GM12864 (cell line): ENCODE data around the gene SLC17A3.

Experiments
- DNase-seq: peaks from one replicate; pipeline ENCODE4 v3.0.0-alpha.2; 2011; ENCODE audit warnings: low read depth
- H3K4me3 ChIP-seq: 2 replicates; pipeline ENCODE4 v1.5.1; 2011; ENCODE audit warnings: mild to moderate bottlenecking, low read depth, low read length, control low read depth
- TF ChIP-seq, protein P1 (sequence below): IDR thresholded peaks from 2 replicates; pipeline ENCODE4 v1.5.1; 2011; ENCODE audit warnings: low read depth, mild to moderate bottlenecking, moderate library complexity, low read length, control low read depth, inconsistent platforms; ENCODE audit errors: missing control alignments

The SLC17A3 gene

DNA sequence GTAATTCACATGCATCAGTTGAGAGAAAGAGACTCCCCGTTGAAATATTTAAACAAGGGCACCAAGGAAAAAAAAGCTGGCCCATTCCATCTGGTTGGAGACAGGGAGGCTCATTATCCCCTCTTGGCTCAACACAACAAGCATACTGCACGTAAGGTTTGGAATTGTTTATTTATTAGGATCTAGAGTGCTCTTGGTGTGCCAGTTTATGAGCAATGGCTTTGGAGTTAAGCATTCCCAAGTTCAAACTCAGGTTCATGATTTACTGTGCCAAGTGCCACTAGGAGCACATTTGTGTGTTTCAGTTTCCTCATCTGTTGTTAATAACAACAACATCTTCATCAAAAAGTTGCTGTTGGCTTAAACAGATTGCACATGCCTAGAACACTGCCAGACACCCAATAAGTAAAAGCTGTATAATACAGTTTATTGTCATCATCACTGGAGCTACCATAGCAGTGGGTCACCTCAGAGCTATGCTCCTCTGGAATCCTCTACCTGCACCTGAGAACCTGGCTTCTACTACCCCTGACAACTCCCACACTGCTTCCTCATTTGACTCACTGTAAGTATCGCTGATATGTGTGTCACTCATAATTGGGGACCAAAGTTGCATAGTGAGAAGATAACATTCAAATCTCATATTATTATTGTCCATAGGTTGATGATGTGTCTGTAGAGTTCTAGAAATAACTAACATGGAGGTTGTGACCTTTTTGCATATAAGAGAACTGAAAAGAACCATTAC is 5.4 kb downstream of the SLC17A3 start:
- no peak for DNase-seq
- TF ChIP-seq, protein P1, sequence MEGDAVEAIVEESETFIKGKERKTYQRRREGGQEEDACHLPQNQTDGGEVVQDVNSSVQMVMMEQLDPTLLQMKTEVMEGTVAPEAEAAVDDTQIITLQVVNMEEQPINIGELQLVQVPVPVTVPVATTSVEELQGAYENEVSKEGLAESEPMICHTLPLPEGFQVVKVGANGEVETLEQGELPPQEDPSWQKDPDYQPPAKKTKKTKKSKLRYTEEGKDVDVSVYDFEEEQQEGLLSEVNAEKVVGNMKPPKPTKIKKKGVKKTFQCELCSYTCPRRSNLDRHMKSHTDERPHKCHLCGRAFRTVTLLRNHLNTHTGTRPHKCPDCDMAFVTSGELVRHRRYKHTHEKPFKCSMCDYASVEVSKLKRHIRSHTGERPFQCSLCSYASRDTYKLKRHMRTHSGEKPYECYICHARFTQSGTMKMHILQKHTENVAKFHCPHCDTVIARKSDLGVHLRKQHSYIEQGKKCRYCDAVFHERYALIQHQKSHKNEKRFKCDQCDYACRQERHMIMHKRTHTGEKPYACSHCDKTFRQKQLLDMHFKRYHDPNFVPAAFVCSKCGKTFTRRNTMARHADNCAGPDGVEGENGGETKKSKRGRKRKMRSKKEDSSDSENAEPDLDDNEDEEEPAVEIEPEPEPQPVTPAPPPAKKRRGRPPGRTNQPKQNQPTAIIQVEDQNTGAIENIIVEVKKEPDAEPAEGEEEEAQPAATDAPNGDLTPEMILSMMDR = no peak

DNA sequence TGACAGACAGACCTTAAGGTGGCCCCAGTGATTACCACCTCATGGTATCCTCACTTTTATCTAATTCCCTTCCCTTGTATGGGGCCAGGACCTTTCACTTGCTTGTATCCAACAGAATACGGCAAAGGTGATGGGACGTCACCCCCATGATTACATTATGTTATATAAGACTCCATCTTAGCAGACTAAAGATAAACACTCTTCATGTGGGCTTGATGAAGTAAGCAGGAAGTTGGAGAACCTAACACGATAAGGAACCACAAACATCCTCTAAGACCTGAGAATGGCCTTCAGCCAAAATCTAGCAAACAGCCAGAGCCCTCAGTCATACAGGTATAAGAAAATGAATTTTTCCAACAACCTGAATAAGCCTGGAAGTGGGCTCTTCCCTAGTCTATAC is 8.0 kb downstream of the SLC17A3 start:
- H3K4me3 ChIP-seq = no peak overlapping the region
- DNase-seq = no peak
- TF ChIP-seq, protein P1 = no peak

More for the DNA sequence above, 5.4 kb downstream of the SLC17A3 start:
- H3K4me3 ChIP-seq = no peak overlapping the region

DNA sequence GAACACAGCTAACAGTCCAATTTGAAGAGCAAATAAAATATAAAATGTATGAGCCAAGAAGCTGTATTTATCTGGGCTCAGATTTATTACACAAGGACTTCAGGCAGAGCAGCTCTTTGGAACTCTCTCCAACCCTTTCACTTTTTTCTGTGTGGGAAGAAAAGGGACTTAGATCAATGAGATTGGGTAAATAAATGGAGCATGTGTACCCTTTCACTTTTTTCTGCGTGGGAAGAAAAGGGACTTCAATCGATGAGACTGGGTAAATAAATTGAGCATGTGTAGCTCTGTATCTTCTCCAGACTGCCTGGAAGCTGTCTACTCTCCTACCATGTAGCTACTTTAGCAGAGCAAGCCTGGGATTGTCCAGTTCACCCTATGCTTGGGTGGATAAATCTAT is 10.7 kb downstream of the SLC17A3 start:
- H3K4me3 ChIP-seq = no peak overlapping the region
- TF ChIP-seq, protein P1 = no peak
- DNase-seq = no peak

DNA sequence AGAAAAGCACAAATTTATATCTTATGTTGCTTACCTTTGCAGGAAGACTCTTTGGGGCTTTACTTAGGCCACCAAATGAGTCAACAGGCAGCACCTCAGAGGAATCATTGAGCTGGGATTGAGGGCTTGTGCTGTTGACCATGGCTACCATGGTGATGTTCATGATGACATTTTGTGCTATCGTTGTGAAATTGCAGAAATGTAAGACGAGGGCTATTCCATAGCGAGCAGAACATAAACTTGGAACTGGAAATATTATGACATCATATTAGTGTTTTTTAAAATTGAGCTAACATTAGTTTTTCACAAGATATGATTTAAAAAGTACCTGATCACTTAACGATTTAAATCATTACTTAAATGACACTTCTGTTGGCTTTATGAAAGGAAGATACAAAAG is 11.8 kb downstream of the SLC17A3 start:
- no peak overlapping the region for H3K4me3 ChIP-seq
- no peak for DNase-seq
- TF ChIP-seq, protein P1 = no peak

- TF ChIP-seq, protein P1 = no peak
- no peak overlapping the region for H3K4me3 ChIP-seq
- DNase-seq = no peak
Observed at GRCh38 chr6:25852756-25853155, 21.3 kb downstream of the SLC17A3 start.

- H3K4me3 ChIP-seq = no peak overlapping the region
- TF ChIP-seq, protein P1 = no peak
- DNase-seq = no peak
Observed at GRCh38 chr6:25851961-25852360, 22.1 kb downstream of the SLC17A3 start.

DNA sequence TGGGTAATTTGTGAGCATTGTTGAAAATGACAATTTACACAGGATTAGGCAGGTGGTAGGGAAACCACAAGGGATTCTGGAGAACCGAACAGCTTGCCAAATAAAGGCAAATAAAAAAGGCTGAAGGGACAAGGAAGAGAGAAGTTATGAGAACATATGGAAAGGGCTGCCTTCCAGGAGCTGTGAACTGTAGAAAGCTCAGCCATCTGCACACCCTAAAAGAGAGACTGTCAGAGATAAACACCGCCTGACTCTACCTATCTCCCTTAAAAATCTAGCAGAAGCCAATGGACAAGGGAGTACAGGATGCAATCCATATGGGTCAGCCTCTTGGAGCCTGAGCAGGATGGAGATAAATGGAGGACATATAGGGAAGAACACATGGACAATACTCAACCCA is 29.5 kb downstream of the SLC17A3 start:
- TF ChIP-seq, protein P1 = no peak
- H3K4me3 ChIP-seq = no peak overlapping the region
- no peak for DNase-seq
